ENCODE data around the gene TSPAN17. TPM values are rescaled to one million over a fixed set of nuclear protein-coding genes. Genes with fewer than 3 reads are reported as not detected.

The TSPAN17 gene
- total RNA-seq, 1 donor from 2014 or later: 27.7 TPM

DNA sequence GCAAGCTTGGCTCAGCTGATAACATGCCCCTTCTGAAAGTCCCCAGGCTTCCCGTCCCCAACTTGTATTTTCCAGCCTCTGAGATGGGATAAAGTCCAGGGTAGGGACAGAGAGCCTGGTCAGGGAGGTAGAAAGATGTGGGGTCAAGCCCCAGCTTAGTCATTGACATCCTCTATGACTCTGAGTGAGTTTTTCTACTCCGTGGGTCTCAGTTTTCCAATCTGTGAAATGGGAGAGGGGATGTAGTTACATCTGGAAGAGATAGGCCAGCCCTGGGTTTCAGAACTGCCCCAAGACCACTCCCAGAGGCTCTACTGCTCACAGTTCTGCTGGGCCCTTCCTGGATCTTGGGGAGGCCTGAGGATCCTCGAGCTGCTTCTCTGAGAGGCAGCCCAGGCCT is 40.4 kb upstream of the TSPAN17 start:
- no peak for ATAC-seq (ENCODE audit: low read depth)
- CTCF ChIA-PET: no interaction called here

DNA sequence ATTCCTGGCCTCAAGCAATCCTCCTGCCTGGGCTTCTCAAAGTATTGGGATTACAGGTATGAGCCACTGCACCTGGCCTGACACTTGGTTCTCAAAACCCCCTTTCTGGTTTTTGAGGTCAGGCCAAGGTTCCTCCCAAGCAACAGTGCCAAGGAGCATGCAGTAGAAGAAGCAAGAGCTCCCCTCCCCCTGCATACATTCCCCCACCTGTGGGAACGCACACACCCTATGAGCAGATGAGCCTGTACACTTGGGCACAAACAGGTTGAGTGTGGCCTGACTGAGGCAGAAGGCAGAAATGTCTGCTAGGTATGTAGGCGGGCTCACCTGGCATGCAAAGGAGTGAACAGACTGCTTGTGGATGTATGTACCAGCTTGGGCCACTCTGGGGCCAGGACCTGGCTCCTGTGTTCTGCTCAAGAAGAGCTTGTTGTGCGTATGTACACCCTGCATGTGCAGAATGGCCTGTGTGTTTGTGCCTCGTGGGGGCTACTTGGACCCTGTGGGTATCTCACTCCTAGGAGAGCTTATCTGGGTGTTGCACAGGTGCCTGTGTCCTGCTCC is 39.1 kb upstream of the TSPAN17 start:
- DNase-seq (no peak), ATAC-seq (ENCODE audit: low read depth) (no peak)
- TF ChIP-seq, protein P1, sequence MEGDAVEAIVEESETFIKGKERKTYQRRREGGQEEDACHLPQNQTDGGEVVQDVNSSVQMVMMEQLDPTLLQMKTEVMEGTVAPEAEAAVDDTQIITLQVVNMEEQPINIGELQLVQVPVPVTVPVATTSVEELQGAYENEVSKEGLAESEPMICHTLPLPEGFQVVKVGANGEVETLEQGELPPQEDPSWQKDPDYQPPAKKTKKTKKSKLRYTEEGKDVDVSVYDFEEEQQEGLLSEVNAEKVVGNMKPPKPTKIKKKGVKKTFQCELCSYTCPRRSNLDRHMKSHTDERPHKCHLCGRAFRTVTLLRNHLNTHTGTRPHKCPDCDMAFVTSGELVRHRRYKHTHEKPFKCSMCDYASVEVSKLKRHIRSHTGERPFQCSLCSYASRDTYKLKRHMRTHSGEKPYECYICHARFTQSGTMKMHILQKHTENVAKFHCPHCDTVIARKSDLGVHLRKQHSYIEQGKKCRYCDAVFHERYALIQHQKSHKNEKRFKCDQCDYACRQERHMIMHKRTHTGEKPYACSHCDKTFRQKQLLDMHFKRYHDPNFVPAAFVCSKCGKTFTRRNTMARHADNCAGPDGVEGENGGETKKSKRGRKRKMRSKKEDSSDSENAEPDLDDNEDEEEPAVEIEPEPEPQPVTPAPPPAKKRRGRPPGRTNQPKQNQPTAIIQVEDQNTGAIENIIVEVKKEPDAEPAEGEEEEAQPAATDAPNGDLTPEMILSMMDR (IDR thresholded peaks at IDR 0.05): no peak
- peaks cover 10% of the 10 kb centered on the region for H3K4me1 Mint-ChIP-seq
- no peak overlapping the region for H3K27ac Mint-ChIP-seq
- intact Hi-C loops (cut with micrococcal nuclease): no loop called here
- ChIA-PET CTCF (interaction anchor here (0.8 kb wide), 1 partner anchor 52 kb away, joined by 3 read pairs; no protein-coding TSS in a partner anchor), POLR2A (interaction anchor here (0.9 to 1.9 kb wide), 3 partner anchors 39 to 399 kb away, joined by 4 to 5 read pairs (median 4); no protein-coding TSS in a partner anchor)
- peak overlapping the region; percentile 87 for H3K4me3 Mint-ChIP-seq
- peaks cover 13% of the 10 kb centered on the region for H3K27me3 Mint-ChIP-seq
- no peaks in the 10 kb centered on the region for H3K36me3 Mint-ChIP-seq (ENCODE audit: low read depth)
- H3K9me3 Mint-ChIP-seq: no peaks in the 10 kb centered on the region

More for the DNA sequence above, 40.4 kb upstream of the TSPAN17 start:
- DNase-seq: no peak
- intact Hi-C loops (cut with micrococcal nuclease): no loop called here
- H3K27me3 Mint-ChIP-seq: peaks cover 6% of the 10 kb centered on the region
- H3K4me3 Mint-ChIP-seq: no peak overlapping the region
- POLR2A ChIA-PET: interaction anchor here (0.9 to 1.4 kb wide), 2 partner anchors 40 to 69 kb away, joined by 3 to 4 read pairs; partner anchors contain the start of gene RNF44
- peaks cover 10% of the 10 kb centered on the region for H3K4me1 Mint-ChIP-seq
- H3K9me3 Mint-ChIP-seq: no peaks in the 10 kb centered on the region
- no peak overlapping the region for H3K27ac Mint-ChIP-seq
- TF ChIP-seq, protein P1 (IDR thresholded peaks at IDR 0.05): no peak
- H3K36me3 Mint-ChIP-seq (ENCODE audit: low read depth): no peaks in the 10 kb centered on the region

DNA sequence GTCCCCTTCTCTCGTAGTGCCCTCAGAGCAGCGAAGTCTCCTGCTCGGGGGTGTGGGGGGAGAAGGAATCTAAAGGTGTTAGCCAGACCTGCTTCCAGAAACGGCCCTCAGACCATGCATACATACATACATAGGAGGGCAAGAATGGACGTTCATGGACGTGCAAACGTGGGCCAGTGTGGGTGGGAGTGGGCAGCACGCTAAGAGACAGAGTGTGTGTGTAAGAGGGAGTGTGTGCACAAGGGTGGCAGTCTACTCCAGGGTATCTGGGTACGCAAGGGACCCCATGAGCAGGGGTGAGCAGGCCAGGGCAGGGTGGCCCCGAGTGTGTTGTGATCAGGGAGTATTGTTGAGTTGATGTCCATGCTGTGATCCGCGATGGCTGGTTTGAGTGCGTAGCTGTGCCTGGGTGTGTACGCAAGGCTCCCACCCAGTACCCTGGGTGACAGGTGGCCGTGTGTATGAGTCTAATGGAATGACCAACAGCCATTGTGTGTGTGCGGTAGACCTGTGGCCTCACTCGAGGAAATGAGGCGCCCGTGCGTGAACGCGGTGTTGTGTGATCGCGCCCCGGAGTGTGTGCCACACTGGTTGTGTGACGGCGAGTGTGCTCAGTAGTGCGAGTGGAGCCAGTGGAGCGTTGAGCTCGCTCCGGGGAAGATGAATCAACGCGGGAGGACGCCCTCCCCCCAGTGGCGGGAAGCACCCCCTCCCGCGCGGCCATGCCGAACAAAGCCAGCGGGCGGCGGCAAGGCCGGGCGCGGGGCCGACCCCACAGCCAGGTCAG is 38.2 kb upstream of the TSPAN17 start:
- peaks cover 18% of the 10 kb centered on the region for H3K27me3 Mint-ChIP-seq
- H3K4me3 Mint-ChIP-seq: peak overlapping the region; percentile 87
- H3K4me1 Mint-ChIP-seq: peaks cover 10% of the 10 kb centered on the region
- DNase-seq: peak; percentile 45
- no peaks in the 10 kb centered on the region for H3K9me3 Mint-ChIP-seq
- ChIA-PET CTCF (no interaction called here), POLR2A (interaction anchor here (1.9 kb wide), 1 partner anchor 73 kb away, joined by 5 read pairs; no protein-coding TSS in a partner anchor)
- ATAC-seq (ENCODE audit: low read depth): peak; percentile 61
- no peaks in the 10 kb centered on the region for H3K36me3 Mint-ChIP-seq (ENCODE audit: low read depth)
- intact Hi-C loops (cut with micrococcal nuclease): no loop called here
- peak overlapping the region; percentile 65 for H3K27ac Mint-ChIP-seq
- TF ChIP-seq, protein P1 (IDR thresholded peaks at IDR 0.05): no peak

DNA sequence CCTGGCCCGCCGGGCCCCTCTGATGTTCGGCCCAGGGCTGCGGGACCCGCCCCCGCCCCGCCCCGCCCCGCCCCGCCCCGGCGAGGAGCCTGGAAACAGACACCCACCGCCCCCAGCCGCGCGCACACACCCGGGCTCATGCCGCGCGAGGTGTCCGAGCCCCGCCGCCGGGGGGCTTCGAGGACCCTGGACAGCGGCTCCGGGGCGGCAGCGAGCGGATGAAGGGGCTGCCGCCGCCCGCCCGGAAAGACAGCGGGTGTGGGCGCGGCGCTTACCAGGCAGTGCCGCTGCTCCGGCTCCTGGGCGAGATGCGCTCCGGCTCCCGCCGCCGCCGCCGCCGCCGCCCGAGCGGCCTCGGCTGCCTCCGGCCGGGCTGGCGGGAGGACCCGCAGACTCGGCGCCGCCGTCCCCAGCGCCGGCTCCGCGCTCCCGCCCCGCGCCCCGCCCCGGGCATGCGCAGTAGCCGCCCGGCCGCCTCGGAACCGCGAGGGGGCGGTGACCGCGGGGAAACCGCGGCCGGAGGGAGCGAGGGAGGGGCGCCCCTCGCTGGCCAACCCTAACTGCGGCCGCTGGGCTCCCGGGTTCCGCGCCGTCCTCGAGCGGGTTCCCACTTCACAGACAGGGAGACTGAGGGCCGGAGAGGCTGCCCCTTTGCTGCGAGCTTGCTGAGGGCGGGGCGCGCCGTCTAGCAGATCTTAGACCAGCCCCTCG is 37.4 kb upstream of the TSPAN17 start, which contains the start of gene GPRIN1:
Gene GPRIN1 (minus strand): TSS at position 433 of the 711 bp plus-strand sequence. CDS start 10,322 bp downstream, outside the sequence.
- POLR2A ChIA-PET: interaction anchor here (1.9 kb wide), 1 partner anchor 74 kb away, joined by 5 read pairs; no protein-coding TSS in a partner anchor
- Mint-ChIP-seq H3K4me3 (peak within 1 kb of the TSS; percentile 87), H3K27ac (peak within 1 kb of the TSS; percentile 65), H3K4me1 (peaks cover 10% of the 10 kb centered on the region), H3K9me3 (no peaks in the 10 kb centered on the region), H3K27me3 (peaks cover 18% of the 10 kb centered on the region), H3K36me3 (ENCODE audit: low read depth) (no peaks in the 10 kb centered on the region)
- DNase-seq: peak; percentile 82
- TF ChIP-seq, protein P1 (IDR thresholded peaks at IDR 0.05): no peak
- ATAC-seq (ENCODE audit: low read depth): peak; percentile 74
- intact Hi-C loops (cut with micrococcal nuclease): loop anchor here (1.0 kb wide), 2 partner anchors 20 to 37 kb away; partner anchors contain the start of genes EIF4E1B, SNCB and TSPAN17
- CTCF ChIA-PET: no interaction called here

Measured in activated B cell treated with CpG ODN at 0.5 μM for 24 hours (primary cell).